ENCODE results near the gene SLC34A1. TPM values are rescaled to one million over a fixed set of nuclear protein-coding genes. Genes with fewer than 3 reads are reported as not detected.
"Not testable (repeated sequence)": the region's sequence is repeated elsewhere in the genome, so short reads cannot be mapped to it uniquely, and the experiment has no call there.

SLC34A1 gene
- total RNA-seq, 6 donors from 2014 or later, result not detected

DNA sequence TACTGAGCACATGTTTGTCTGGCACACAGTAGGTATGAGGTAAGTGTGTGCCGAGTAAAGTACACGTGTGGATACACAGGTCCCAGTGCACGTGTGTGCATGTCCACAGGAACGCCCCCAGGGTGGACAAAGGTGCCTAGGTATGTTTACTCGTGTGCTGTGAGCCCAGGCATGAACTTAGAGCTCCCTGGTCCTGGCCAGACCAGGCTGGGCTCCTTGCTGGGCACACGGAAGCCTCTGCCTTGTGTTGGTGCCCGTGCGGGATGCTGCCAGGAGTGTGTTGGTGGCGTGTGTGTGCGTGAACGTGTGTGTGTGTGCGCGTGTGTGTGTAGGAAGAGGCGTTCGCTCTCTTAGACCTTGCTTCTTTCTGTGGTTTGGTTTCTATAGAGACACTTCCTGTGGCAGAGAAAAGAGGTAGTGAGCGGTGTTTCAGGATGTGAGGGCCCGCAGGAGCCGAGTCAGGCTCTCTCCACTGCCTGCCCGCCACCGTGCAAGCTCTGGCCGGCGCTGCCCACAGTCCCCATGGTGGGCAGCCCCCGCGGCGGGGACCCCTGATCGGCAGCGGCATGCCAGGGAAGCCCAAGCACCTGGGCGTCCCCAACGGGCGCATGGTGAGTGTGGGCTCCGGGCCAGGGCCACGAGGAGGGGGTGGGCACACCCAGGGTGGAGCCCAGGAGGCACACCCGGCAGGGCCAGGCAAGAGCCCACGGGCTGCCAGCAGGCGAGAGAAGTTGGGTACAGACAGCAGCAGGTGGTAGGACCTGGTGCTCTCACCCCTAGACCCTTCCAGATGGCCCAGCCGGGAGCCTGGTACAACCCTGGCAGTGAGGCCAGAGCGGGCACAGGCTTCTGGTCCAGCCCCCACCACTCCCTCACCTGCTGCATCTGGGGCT, 26.5 kb upstream of the SLC34A1 start, which contains the start of gene RGS14:
TSS of gene RGS14 (plus strand) at position 466 of the 893 bp plus-strand sequence. CDS start at position 567, 101 bp downstream.
- Histone ChIP-seq H3K4me1 (peaks cover 13 to 37% (median 30%) of the 10 kb centered on the region in 4 donors), H3K36me3 (no peaks in the 10 kb centered on the region), H3K4me3 (peak within 1 kb of the TSS; percentile 20 to 60 (median 50)), H3K27me3 (no peaks in the 10 kb centered on the region), H3K9me3 (no peaks in the 10 kb centered on the region), H3K27ac (peak within 1 kb of the TSS; percentile 44 to 85 (median 79))
- TF ChIP-seq, protein P1, sequence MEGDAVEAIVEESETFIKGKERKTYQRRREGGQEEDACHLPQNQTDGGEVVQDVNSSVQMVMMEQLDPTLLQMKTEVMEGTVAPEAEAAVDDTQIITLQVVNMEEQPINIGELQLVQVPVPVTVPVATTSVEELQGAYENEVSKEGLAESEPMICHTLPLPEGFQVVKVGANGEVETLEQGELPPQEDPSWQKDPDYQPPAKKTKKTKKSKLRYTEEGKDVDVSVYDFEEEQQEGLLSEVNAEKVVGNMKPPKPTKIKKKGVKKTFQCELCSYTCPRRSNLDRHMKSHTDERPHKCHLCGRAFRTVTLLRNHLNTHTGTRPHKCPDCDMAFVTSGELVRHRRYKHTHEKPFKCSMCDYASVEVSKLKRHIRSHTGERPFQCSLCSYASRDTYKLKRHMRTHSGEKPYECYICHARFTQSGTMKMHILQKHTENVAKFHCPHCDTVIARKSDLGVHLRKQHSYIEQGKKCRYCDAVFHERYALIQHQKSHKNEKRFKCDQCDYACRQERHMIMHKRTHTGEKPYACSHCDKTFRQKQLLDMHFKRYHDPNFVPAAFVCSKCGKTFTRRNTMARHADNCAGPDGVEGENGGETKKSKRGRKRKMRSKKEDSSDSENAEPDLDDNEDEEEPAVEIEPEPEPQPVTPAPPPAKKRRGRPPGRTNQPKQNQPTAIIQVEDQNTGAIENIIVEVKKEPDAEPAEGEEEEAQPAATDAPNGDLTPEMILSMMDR (IDR thresholded peaks at IDR 0.05), result no peak
- TF ChIP-seq POLR2A (IDR thresholded peaks at IDR 0.05), result peak in 1 of 4 donors; percentile 29
- WGBS, 2 donors, result 10 to 41% methylated on average over 6 to 37 of the region's 37 CpGs
- DNase-seq (peak; percentile 64 to 89), ATAC-seq (ENCODE audit: low FRiP score in 2 of 2) (peak; percentile 79 to 87)

DNA sequence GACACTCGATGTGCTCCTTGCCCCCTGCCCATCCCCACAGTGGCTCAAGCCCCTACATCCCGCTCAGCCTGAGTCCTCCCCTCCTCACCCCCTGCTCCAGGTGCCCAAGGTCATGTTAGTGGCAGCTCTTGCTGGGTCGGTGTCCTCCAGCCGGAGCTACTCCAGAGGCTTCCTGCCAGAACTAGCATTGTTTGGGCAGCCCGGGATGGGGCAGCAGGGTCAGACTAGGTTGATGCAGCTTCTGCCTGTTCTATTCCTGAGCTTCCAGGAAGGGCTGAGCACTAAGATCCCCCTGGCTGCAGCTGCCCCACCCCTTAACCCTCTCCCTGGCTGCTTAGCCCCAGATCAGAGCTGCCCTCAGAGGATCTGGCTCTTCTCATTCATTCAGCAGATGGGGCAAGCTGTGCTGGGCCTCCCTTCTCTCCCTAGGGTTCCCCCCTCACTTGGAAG, 25.8 kb upstream of the SLC34A1 start:
- ATAC-seq (ENCODE audit: low FRiP score in 2 of 2) (no peak), DNase-seq (no peak)
- Histone ChIP-seq H3K36me3 (no peaks in the 10 kb centered on the region), H3K4me3 (peak overlapping the region in 3 of 4 donors; percentile 46 to 60 (median 55)), H3K27me3 (no peaks in the 10 kb centered on the region), H3K9me3 (no peaks in the 10 kb centered on the region), H3K27ac (peak overlapping the region in 3 of 4 donors; percentile 77 to 85 (median 81)), H3K4me1 (peaks cover 17 to 44% (median 36%) of the 10 kb centered on the region in 4 donors)
- WGBS, 2 donors, result 33% methylated on average over 5 of the region's 5 CpGs; no CpG with 5 or more reads in 1 of the 2 donors
- no peak for TF ChIP-seq POLR2AphosphoS5 (IDR thresholded peaks at IDR 0.05)
- no peak for TF ChIP-seq POLR2A (IDR thresholded peaks at IDR 0.05)
- no peak for TF ChIP-seq EP300 (IDR thresholded peaks at IDR 0.05)

DNA sequence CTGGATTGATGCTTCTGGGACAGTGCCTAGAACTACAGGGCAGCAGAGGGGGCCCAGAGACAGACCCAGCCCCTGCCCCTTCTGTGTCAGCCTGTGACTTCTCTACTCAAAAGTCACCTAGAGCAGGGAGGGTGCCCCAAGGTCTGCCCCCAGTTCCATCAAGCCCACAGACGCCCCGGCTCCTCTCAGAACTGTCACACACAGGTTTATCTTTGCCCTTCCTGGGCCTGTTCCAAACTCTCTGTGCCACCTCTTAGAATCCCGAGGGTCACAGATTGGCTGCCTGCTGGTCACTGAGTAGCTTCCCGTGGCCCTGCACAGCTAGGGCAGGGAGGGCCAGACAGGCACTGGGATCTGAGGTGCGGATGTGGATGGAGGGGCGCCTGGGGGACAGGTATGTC, 24.8 kb upstream of the SLC34A1 start:
- Histone ChIP-seq H3K27me3 (no peaks in the 10 kb centered on the region), H3K27ac (no peak overlapping the region), H3K9me3 (no peaks in the 10 kb centered on the region), H3K4me3 (peak overlapping the region in 1 of 4 donors; percentile 60), H3K4me1 (peaks cover 22 to 53% (median 45%) of the 10 kb centered on the region in 4 donors), H3K36me3 (no peaks in the 10 kb centered on the region)
- ATAC-seq (ENCODE audit: low FRiP score in 2 of 2) (no peak), DNase-seq (no peak)
- TF ChIP-seq EP300 (IDR thresholded peaks at IDR 0.05), result no peak
- no peak for TF ChIP-seq POLR2AphosphoS5 (IDR thresholded peaks at IDR 0.05)
- TF ChIP-seq, protein P1 (IDR thresholded peaks at IDR 0.05), result no peak
- TF ChIP-seq POLR2A (IDR thresholded peaks at IDR 0.05), result no peak
- WGBS, 2 donors, result 71 to 81% methylated on average over 3 to 6 of the region's 6 CpGs

DNA sequence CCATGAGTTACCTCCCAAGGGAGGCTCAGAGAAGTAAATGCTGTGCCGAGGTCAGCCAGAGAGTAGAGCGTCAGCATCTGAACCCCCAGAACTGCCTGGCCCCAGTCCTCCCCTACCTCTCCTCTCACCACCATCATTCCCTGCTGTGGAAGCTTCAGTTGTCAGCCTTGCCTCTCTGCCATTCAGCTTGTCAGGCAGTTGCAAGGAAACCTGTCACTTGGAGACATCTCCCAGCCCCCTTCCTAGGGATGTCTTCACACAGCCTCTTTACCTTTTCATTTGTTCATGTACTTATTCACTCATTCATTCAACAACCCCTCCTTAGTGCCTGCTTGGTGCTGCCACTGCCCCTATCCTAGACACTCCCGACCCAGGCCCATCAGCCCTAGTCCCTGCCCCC, 24.4 kb upstream of the SLC34A1 start:
- no peak for ATAC-seq (ENCODE audit: low FRiP score in 2 of 2)
- Histone ChIP-seq H3K9me3 (no peaks in the 10 kb centered on the region), H3K36me3 (no peaks in the 10 kb centered on the region), H3K4me1 (peaks cover 22 to 53% (median 45%) of the 10 kb centered on the region in 4 donors), H3K27ac (no peak overlapping the region), H3K4me3 (no peak overlapping the region), H3K27me3 (no peaks in the 10 kb centered on the region)
- WGBS, 2 donors, result 68 to 88% methylated on average over 2 to 3 of the region's 3 CpGs
- no peak for DNase-seq
- TF ChIP-seq POLR2A (IDR thresholded peaks at IDR 0.05) (no peak), POLR2AphosphoS5 (IDR thresholded peaks at IDR 0.05) (no peak)
- TF ChIP-seq, protein P1 (IDR thresholded peaks at IDR 0.05), result no peak

DNA sequence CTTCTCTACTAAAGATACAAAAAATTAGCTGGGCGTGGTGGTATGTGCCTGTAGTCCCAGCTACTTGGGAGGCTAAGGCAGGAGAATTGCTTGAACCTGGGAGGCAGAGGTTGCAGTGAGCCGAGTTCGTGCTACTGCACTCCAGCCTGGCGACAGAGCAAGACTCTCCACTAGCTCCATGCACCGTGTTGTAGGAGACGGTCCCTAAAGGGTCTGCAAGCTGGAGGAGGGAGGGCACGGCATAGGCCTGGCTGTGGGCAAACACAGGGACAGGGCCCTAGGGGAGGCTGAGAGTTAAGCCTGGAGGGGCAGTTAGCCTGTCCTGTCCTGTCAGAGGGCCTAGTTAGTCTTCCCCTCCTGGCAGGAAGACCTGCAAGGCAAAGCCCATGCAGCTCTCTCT, 23.5 kb upstream of the SLC34A1 start:
- peak overlapping the region in 1 of 4 donors; percentile 81 for H3K27ac ChIP-seq
- H3K4me3 ChIP-seq; H3K9me3 ChIP-seq; H3K36me3 ChIP-seq; ATAC-seq (ENCODE audit: low FRiP score in 2 of 2); DNase-seq; H3K27me3 ChIP-seq: not testable (repeated sequence)
- H3K4me1 ChIP-seq, result peaks cover 22 to 56% (median 45%) of the 10 kb centered on the region in 4 donors
- 93% methylated on average over 5 to 7 of the region's 7 CpGs for whole genome bisulfite sequencing, 2 donors

Data from upper lobe of left lung (tissue), 6 donors.